B cell (primary cell): ENCODE measurements around the gene ELOVL6. TPM values are rescaled to one million over a fixed set of nuclear protein-coding genes. Genes with fewer than 3 reads are reported as not detected.
"Not testable (repeated sequence)": the region's sequence is repeated elsewhere in the genome, so short reads cannot be mapped to it uniquely, and the experiment has no call there.

Experiments used
- ATAC-seq: fragments of 200-7000 bp; cut with Tn5 transposase; one replicate; pipeline ENCODE4 v1.10.0; 2021; ENCODE audit warnings: low read depth, mild to moderate bottlenecking, moderate number of reproducible peaks, moderate library complexity
- CTCF ChIA-PET: fragments of 350-600 bp; sonication (Branson Sonifier 250); formaldehyde crosslinking; loops from one replicate; lab custom pipeline; 2021; ENCODE audit warnings: antibody characterized with exemption, inconsistent platforms; lab: Charles Lee
- POLR2A ChIA-PET: fragments of 350-600 bp; sonication (Branson Sonifier 250); formaldehyde crosslinking; loops from one replicate; lab custom pipeline; 2021; ENCODE audit warnings: antibody characterized with exemption; lab: Charles Lee
- DNase-seq: peaks from one replicate; pipeline ENCODE4 v3.0.0; 2013
- H2AFZ ChIP-seq: 2 replicates; pipeline ENCODE4 v1.6.1; 2012; ENCODE audit warnings: mild to moderate bottlenecking, low read depth, low read length; ENCODE audit not compliant: insufficient read depth, poor library complexity, severe bottlenecking
- H3K27ac ChIP-seq, 2 donors: 1 replicate in 1 of 2; 2 replicates in 1 of 2; pipeline ENCODE4 v1.5.1; 2012 to 2013; ENCODE audit warnings: low read length in 2 of 2, mild to moderate bottlenecking in 2 of 2, moderate library complexity in 1 of 2
- H3K27me3 ChIP-seq, 4 experiments: fragments of 200-600 bp in 1 of 4; sonication (generic) in 1 of 4; replicated peaks in 1 of 4; 1 replicate in 2 of 4; 2 replicates in 2 of 4; pipeline versions ENCODE4 v1.6.1 to v1.7.0; 2013 to 2016; ENCODE audit warnings: low read length in 3 of 4, mild to moderate bottlenecking in 2 of 4, mixed read lengths in 1 of 4, moderate library complexity in 1 of 4; ENCODE audit not compliant: insufficient read depth in 4 of 4, control insufficient read depth in 3 of 4; ENCODE audit errors: control extremely low read depth in 1 of 4
- H3K36me3 ChIP-seq, 2 experiments: replicated peaks in 1 of 2; 1 replicate in 1 of 2; 2 replicates in 1 of 2; pipeline versions ENCODE4 v1.6.1 to v1.7.1; 2013; ENCODE audit warnings: low read length in 1 of 2; ENCODE audit not compliant: insufficient read depth in 2 of 2, control insufficient read depth in 1 of 2; ENCODE audit errors: control extremely low read depth in 1 of 2, extremely low read depth in 1 of 2
- H3K4me1 ChIP-seq, 2 donors: fragments of 200-600 bp in 1 of 2; sonication (generic) in 1 of 2; 1 replicate in 1 of 2; 2 replicates in 1 of 2; pipeline versions ENCODE4 v1.5.1 to v1.6.1; 2013 to 2017; ENCODE audit warnings: low read length in 2 of 2; ENCODE audit not compliant: control insufficient read depth in 2 of 2, insufficient read depth in 2 of 2
- H3K4me2 ChIP-seq: replicated peaks from 2 replicates; pipeline ENCODE3; 2012; ENCODE audit warnings: mild to moderate bottlenecking, low read depth, low read length; ENCODE audit not compliant: poor library complexity, severe bottlenecking
- H3K4me3 ChIP-seq, 5 experiments: fragments of 200-600 bp in 1 of 5; sonication (generic) in 1 of 5; 1 replicate in 3 of 5; 2 replicates in 2 of 5; pipeline versions ENCODE4 v1.5.1 to v1.7.0; 2011 to 2016; ENCODE audit warnings: low read length in 4 of 5, mild to moderate bottlenecking in 4 of 5, low read depth in 2 of 5, control low read depth in 1 of 5, moderate library complexity in 1 of 5; ENCODE audit not compliant: insufficient read depth in 1 of 5; ENCODE audit errors: control extremely low read depth in 1 of 5, extremely low read depth in 1 of 5
- H3K79me2 ChIP-seq: fragments of 200-600 bp; sonication (generic); one replicate; pipeline ENCODE4 v1.6.0; 2016; ENCODE audit warnings: low read length; ENCODE audit not compliant: control insufficient read depth, insufficient read depth
- H3K9ac ChIP-seq: fragments of 200-600 bp; sonication (generic); 2 replicates; pipeline ENCODE4 v1.6.1; 2017; ENCODE audit warnings: mild to moderate bottlenecking, low read length, moderate library complexity
- H3K9me3 ChIP-seq, 3 donors: one replicate each; pipeline versions ENCODE4 v1.6.1 to v1.7.1; 2013; ENCODE audit warnings: low read length in 2 of 3; ENCODE audit not compliant: control insufficient read depth in 2 of 3, insufficient read depth in 1 of 3; ENCODE audit errors: control extremely low read depth in 1 of 3
- H4K20me1 ChIP-seq: 2 replicates; pipeline ENCODE4 v1.6.0; 2012; ENCODE audit warnings: mild to moderate bottlenecking, low read length; ENCODE audit not compliant: insufficient read depth, control insufficient read depth, poor library complexity, severe bottlenecking
- H3K27ac Mint-ChIP-seq: one replicate; pipeline ENCODE4 v1.8.0; 2021; ENCODE audit warnings: mixed read lengths
- H3K27me3 Mint-ChIP-seq: one replicate; pipeline ENCODE4 v1.8.0; 2021; ENCODE audit warnings: mixed read lengths
- H3K4me1 Mint-ChIP-seq: one replicate; pipeline ENCODE4 v1.8.0; 2021; ENCODE audit warnings: mixed read lengths
- H3K4me3 Mint-ChIP-seq: one replicate; pipeline ENCODE4 v1.8.0; 2021; ENCODE audit warnings: mixed read lengths
- H3K9me3 Mint-ChIP-seq: one replicate; pipeline ENCODE4 v1.8.0; 2022; ENCODE audit warnings: mixed read lengths; ENCODE audit not compliant: insufficient read depth
- EZH2 ChIP-seq: IDR thresholded peaks from 2 replicates; pipeline ENCODE4 v1.6.1; 2012; ENCODE audit warnings: borderline replicate concordance, low read depth, mild to moderate bottlenecking, moderate library complexity, low read length; ENCODE audit not compliant: insufficient read depth, poor library complexity, severe bottlenecking
- WGBS: methylation state at CpG from one replicate; pipeline ENCODE4 v1.1.5; 2013; ENCODE audit warnings: missing lambda C conversion rate; ENCODE audit not compliant: insufficient coverage; 5-methylcytosine and 5-hydroxymethylcytosine counted together
- intact Hi-C: fragments of 100-400 bp; cut with micrococcal nuclease; formaldehyde crosslinking; loops from one replicate; pipeline ENCODE4 v1.10.0; 2022
- polyA plus RNA-seq: library from polyadenylated mRNA; depleted of rRNA; stranded (reverse); fragments of >200 nt; gene quantifications from 2 replicates; pipeline ENCODE4 v1.2.3, GENCODE V29; 2012
- total RNA-seq, 2 donors: library from RNA; stranded (reverse); fragments of 120-200 nt in 1 of 2; gene quantifications; 1 replicate in 1 of 2; 2 replicates in 1 of 2; pipeline versions ENCODE4 v1.2.3 to v1.2.4, GENCODE V29; 2013 to 2022
- TF ChIP-seq, protein P1 (sequence below): fragments of 200-600 bp; IDR thresholded peaks from one replicate; pipeline ENCODE4 v1.8.0; 2022; ENCODE audit warnings: antibody characterized with exemption, mild to moderate bottlenecking

ELOVL6 gene
- total and polyA plus RNA-seq, 2 donors (not counting 1 experiment from before 2014, with no cell fraction given): 0.10 to 0.22 TPM

DNA sequence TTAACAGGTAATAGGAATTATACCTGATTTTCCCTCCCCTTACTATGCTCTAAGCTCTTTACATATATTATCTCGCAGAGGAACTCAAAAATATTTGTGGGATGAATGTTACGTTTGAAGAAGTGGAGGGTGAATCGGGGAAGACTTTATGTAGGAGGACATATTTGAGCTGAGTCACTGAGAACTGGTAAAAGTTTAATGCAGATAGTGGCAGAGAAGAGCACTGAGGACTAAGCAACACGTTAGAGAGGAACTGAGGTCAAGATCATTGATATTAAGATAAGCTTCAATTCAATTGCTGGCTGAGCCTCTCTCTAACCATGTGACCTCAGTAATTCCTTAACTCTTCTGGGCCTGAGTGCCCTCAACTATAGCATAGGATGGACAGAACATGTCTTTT, 26.4 kb upstream of the ELOVL6 start:
- Histone ChIP-seq H3K27ac (no peak overlapping the region), H3K4me3 (no peak overlapping the region), H3K4me1 (no peaks in the 10 kb centered on the region), H3K9me3 (no peaks in the 10 kb centered on the region), H3K9ac (no peak overlapping the region), H3K27me3 (no peaks in the 10 kb centered on the region), H3K36me3 (no peaks in the 10 kb centered on the region), H4K20me1 (no peaks in the 10 kb centered on the region), H2AFZ (no peak overlapping the region), H3K4me2 (no peak overlapping the region), H3K79me2 (no peaks in the 10 kb centered on the region)
- intact Hi-C loops: no loop called here
- DNase-seq: no peak
- no peaks in the 10 kb centered on the region for H3K9me3 Mint-ChIP-seq
- CTCF ChIA-PET: interaction anchor here (1.6 kb wide), 1 partner anchor 175 kb away, joined by 7 read pairs; no protein-coding TSS in a partner anchor
- 33% methylated on average over 1 of the region's 4 CpGs for WGBS
- TF ChIP-seq, protein P1, sequence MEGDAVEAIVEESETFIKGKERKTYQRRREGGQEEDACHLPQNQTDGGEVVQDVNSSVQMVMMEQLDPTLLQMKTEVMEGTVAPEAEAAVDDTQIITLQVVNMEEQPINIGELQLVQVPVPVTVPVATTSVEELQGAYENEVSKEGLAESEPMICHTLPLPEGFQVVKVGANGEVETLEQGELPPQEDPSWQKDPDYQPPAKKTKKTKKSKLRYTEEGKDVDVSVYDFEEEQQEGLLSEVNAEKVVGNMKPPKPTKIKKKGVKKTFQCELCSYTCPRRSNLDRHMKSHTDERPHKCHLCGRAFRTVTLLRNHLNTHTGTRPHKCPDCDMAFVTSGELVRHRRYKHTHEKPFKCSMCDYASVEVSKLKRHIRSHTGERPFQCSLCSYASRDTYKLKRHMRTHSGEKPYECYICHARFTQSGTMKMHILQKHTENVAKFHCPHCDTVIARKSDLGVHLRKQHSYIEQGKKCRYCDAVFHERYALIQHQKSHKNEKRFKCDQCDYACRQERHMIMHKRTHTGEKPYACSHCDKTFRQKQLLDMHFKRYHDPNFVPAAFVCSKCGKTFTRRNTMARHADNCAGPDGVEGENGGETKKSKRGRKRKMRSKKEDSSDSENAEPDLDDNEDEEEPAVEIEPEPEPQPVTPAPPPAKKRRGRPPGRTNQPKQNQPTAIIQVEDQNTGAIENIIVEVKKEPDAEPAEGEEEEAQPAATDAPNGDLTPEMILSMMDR: no peak
- no peak for TF ChIP-seq EZH2
- H3K4me3 Mint-ChIP-seq: no peak overlapping the region
- peaks cover 16% of the 10 kb centered on the region for H3K27me3 Mint-ChIP-seq
- POLR2A ChIA-PET: no interaction called here
- ATAC-seq: no peak
- H3K27ac Mint-ChIP-seq: no peak overlapping the region
- H3K4me1 Mint-ChIP-seq: no peaks in the 10 kb centered on the region

DNA sequence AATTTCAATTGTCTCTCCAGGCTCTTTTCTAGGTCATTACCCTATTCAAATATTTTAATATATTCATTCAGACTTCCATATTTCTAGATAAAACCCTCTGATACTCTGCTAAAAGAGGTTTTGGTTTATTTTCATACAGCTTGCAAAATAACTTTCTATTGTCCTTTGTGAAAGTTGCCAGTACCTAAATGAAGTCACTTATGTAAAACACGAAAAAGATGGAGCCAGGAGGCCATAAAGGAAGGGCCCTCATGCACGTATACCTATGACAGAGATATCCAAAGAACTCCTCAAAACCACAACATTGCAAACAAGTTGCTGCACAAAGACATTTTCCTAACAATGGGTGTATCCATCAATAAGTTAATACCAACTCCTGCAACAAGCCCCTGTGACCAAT, 25.7 kb upstream of the ELOVL6 start:
- H3K27ac ChIP-seq: no peak overlapping the region
- Mint-ChIP-seq H3K27ac (no peak overlapping the region), H3K27me3 (peaks cover 16% of the 10 kb centered on the region), H3K4me1 (no peaks in the 10 kb centered on the region), H3K9me3 (peaks cover 3% of the 10 kb centered on the region), H3K4me3 (no peak overlapping the region)
- H3K4me3 ChIP-seq: no peak overlapping the region
- H4K20me1 ChIP-seq: no peaks in the 10 kb centered on the region
- WGBS: 100% methylated on average over 2 of the region's 2 CpGs
- no peak overlapping the region for H3K9ac ChIP-seq
- no peaks in the 10 kb centered on the region for H3K79me2 ChIP-seq
- intact Hi-C loops: no loop called here
- TF ChIP-seq, protein P1: no peak
- TF ChIP-seq EZH2: no peak
- no peaks in the 10 kb centered on the region for H3K9me3 ChIP-seq
- ChIA-PET CTCF (no interaction called here), POLR2A (no interaction called here)
- H2AFZ ChIP-seq: no peak overlapping the region
- H3K27me3 ChIP-seq: no peaks in the 10 kb centered on the region
- H3K4me1 ChIP-seq: no peaks in the 10 kb centered on the region
- no peak for DNase-seq
- no peak for ATAC-seq
- H3K4me2 ChIP-seq: no peak overlapping the region
- H3K36me3 ChIP-seq: no peaks in the 10 kb centered on the region

DNA sequence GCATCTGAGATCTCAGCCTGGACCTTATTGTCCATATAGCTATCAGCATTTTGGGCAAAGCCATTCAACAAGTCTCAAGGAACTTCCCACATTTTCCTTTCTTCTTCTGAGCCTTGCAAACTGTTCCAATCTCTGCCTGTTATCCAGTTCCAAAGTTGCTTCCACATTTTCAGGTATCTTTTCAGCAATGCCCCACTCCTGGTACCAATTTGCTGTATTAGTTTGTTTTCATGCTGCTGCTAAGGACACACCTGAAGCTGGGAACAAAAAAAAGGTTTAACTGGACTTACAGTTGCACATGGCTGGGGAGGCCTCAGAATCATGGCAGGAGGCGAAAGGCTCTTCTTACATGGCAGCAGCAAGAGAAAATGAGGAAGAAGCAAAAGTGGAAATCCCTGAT, 20.5 kb upstream of the ELOVL6 start:
- H3K4me3 ChIP-seq, H3K27ac ChIP-seq, POLR2A ChIA-PET, H3K79me2 ChIP-seq, H3K9me3 Mint-ChIP-seq, H2AFZ ChIP-seq, H4K20me1 ChIP-seq, H3K4me1 Mint-ChIP-seq, CTCF ChIA-PET, H3K9me3 ChIP-seq, ATAC-seq, H3K27me3 ChIP-seq, H3K9ac ChIP-seq, DNase-seq, H3K36me3 ChIP-seq, H3K4me1 ChIP-seq, H3K4me3 Mint-ChIP-seq, intact Hi-C loops, H3K4me2 ChIP-seq, H3K27ac Mint-ChIP-seq: not testable (repeated sequence)
- peaks cover 25% of the 10 kb centered on the region for H3K27me3 Mint-ChIP-seq
- no CpG with 5 or more reads among the region's 1 CpG for WGBS
